ENCODE data around the gene LMBR1L.

The LMBR1L gene, protein sequence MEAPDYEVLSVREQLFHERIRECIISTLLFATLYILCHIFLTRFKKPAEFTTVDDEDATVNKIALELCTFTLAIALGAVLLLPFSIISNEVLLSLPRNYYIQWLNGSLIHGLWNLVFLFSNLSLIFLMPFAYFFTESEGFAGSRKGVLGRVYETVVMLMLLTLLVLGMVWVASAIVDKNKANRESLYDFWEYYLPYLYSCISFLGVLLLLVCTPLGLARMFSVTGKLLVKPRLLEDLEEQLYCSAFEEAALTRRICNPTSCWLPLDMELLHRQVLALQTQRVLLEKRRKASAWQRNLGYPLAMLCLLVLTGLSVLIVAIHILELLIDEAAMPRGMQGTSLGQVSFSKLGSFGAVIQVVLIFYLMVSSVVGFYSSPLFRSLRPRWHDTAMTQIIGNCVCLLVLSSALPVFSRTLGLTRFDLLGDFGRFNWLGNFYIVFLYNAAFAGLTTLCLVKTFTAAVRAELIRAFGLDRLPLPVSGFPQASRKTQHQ

DNA sequence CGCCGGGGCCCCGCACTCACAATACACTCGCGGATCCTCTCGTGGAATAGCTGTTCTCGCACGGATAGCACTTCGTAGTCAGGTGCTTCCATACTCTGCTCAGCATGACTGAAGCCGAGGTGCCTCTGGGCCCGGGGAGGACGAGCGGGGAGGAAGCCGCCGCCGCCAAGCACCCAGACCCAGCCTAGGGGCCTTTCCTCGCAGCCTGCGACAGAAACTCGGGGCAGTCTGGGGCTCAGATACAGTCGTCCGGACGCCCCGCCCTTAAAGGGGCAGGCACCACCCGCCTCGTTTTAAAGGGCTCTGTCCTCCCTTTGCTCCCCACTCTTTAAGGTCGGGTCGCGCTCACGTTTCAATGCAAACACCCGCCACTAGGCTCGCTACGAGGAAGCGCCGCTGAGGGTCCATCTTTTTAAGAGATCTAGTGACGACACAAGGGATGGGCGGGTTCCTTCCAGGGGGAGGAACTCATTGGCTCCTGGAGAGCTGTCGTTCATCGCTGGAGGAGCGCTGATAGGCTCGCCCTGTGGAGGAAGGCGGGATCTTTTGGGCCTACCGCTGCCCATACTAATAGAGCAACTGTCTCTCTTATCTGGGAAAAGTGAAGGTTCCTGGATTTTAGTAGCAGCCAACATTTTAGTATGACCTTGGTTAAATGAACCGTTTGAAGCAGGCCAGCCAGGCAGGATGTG lies at the start of gene LMBR1L:
Gene LMBR1L, minus strand, starts transcription at position 384 of the 692 bp plus-strand sequence. Its CDS starts 292 bp downstream, at position 92.
- Histone ChIP-seq H3K36me3 (ENCODE audit: control insufficient read depth, insufficient read depth, low read length) (no peaks in the 10 kb centered on the region; the same call in 1 of the 2 replicates), H3K4me3 (replicated peaks; ENCODE audit: low read depth, low read length) (peak within 1 kb of the TSS; percentile 94), H3K27me3 (replicated peaks; ENCODE audit: control insufficient read depth, insufficient read depth, low read length) (no peaks in the 10 kb centered on the region)
- peak; percentile 91 for DNase-seq (ENCODE audit: extremely low read depth, insufficient read length)
- TF ChIP-seq, protein P1, sequence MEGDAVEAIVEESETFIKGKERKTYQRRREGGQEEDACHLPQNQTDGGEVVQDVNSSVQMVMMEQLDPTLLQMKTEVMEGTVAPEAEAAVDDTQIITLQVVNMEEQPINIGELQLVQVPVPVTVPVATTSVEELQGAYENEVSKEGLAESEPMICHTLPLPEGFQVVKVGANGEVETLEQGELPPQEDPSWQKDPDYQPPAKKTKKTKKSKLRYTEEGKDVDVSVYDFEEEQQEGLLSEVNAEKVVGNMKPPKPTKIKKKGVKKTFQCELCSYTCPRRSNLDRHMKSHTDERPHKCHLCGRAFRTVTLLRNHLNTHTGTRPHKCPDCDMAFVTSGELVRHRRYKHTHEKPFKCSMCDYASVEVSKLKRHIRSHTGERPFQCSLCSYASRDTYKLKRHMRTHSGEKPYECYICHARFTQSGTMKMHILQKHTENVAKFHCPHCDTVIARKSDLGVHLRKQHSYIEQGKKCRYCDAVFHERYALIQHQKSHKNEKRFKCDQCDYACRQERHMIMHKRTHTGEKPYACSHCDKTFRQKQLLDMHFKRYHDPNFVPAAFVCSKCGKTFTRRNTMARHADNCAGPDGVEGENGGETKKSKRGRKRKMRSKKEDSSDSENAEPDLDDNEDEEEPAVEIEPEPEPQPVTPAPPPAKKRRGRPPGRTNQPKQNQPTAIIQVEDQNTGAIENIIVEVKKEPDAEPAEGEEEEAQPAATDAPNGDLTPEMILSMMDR (IDR thresholded peaks at IDR 0.05; ENCODE audit: insufficient read depth, low read length, poor library complexity, severe bottlenecking): peak; percentile 41

DNA sequence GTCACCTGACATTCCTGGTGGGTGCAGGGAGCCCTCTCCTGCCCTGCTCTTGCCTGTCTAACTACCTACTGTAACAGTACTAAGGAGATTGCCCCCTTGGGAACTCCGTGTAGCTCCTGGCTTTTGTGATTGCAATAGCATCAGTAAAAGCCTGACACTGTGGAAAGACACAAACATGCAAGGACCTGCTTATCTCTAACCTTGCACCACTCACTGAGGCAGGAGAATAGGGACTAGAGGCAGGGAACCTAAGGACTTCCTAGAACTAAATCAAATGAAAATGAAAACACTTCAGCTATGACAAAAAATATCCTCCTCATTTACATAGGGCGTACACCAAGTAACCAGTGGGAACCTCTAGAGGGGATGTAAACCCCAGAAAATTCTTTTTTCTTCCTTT lies 49.8 kb upstream of the LMBR1L start:
- no peak for DNase-seq (ENCODE audit: extremely low read depth, insufficient read length)
- Histone ChIP-seq H3K36me3 (ENCODE audit: control insufficient read depth, insufficient read depth, low read length) (no peaks in the 10 kb centered on the region), H3K27me3 (replicated peaks; ENCODE audit: control insufficient read depth, insufficient read depth, low read length) (no peaks in the 10 kb centered on the region), H3K4me3 (replicated peaks; ENCODE audit: low read depth, low read length) (0 out of 2 replicates have a peak overlapping the region, but pooled peaks have one; percentile 9)
- TF ChIP-seq, protein P1 (IDR thresholded peaks at IDR 0.05; ENCODE audit: insufficient read depth, low read length, poor library complexity, severe bottlenecking): no peak

DNA sequence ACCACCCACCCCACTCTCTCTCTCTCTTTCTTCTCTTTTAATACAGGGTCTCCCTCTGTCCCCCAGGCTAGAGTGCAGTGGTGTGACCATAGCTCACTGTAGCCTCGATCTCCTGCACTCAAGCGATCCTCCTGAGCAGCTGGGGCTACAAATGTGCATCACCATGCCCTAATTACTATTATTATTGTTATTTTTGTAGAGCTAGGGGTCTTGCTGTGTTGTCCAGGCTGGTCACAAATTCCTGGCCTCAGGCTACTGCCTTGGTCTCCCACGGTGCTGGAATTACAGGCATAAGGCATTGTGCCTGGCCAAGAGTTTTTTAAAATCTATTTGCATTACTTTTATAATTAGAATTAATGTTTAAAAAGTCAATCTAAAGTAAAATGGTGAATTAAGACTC lies 43.6 kb upstream of the LMBR1L start:
- no peak for DNase-seq (ENCODE audit: extremely low read depth, insufficient read length)
- Histone ChIP-seq H3K27me3 (replicated peaks; ENCODE audit: control insufficient read depth, insufficient read depth, low read length) (no peaks in the 10 kb centered on the region), H3K4me3 (replicated peaks; ENCODE audit: low read depth, low read length) (no peak overlapping the region), H3K36me3 (ENCODE audit: control insufficient read depth, insufficient read depth, low read length) (no peaks in the 10 kb centered on the region)
- TF ChIP-seq, protein P1 (IDR thresholded peaks at IDR 0.05; ENCODE audit: insufficient read depth, low read length, poor library complexity, severe bottlenecking): no peak

DNA sequence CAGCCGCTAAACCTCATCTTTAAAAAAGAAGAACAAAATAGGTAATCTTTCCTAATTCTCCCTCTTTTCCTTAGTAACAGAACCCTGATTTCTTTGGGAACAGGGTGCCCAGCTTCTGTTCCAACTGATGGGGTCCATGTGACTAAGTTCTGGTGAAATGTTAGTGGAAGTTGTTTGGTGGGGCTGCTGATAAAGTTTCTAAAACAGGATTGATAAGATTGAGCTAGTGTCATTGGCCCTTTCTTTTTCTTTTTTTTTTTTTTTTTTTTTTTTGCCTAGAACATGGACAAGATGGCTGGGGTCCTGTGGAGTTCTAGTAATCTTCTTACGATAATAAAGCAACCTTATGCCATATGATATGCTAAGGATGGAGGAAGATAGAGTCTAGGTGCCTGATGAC lies 36.7 kb upstream of the LMBR1L start:
- H3K27me3 ChIP-seq (replicated peaks; ENCODE audit: control insufficient read depth, insufficient read depth, low read length): no peaks in the 10 kb centered on the region
- TF ChIP-seq, protein P1 (IDR thresholded peaks at IDR 0.05; ENCODE audit: insufficient read depth, low read length, poor library complexity, severe bottlenecking): no peak
- no peaks in the 10 kb centered on the region for H3K36me3 ChIP-seq (ENCODE audit: control insufficient read depth, insufficient read depth, low read length)
- DNase-seq (ENCODE audit: extremely low read depth, insufficient read length): no peak
- H3K4me3 ChIP-seq (replicated peaks; ENCODE audit: low read depth, low read length): no peak overlapping the region

DNA sequence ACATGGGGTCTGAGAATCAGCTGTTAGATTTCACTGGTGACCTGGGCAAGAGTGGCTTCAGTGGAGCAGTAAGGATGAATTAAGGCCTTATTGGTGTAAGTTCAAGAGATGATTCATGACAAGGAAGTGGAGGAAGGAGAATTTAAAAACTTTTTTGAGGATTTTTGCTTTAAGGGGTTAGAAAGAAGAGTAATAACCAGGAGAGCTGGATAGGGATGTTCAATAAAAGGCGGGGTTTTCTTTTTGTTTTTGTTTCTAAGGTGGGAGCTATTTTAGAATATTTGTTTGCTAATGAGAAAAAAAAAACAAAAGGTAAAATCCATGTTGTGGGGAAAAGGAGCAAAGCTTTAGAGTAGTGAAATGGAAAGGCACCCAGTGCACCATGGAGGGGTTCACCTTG lies 35.8 kb upstream of the LMBR1L start:
- DNase-seq (ENCODE audit: extremely low read depth, insufficient read length): no peak
- TF ChIP-seq, protein P1 (IDR thresholded peaks at IDR 0.05; ENCODE audit: insufficient read depth, low read length, poor library complexity, severe bottlenecking): no peak
- Histone ChIP-seq H3K27me3 (replicated peaks; ENCODE audit: control insufficient read depth, insufficient read depth, low read length) (no peaks in the 10 kb centered on the region), H3K4me3 (replicated peaks; ENCODE audit: low read depth, low read length) (no peak overlapping the region), H3K36me3 (ENCODE audit: control insufficient read depth, insufficient read depth, low read length) (no peaks in the 10 kb centered on the region)
